ENCODE results near the gene ZSCAN30.
"Not testable (repeated sequence)": the region's sequence is repeated elsewhere in the genome, so short reads cannot be mapped to it uniquely, and the experiment has no call there.

Gene ZSCAN30

DNA sequence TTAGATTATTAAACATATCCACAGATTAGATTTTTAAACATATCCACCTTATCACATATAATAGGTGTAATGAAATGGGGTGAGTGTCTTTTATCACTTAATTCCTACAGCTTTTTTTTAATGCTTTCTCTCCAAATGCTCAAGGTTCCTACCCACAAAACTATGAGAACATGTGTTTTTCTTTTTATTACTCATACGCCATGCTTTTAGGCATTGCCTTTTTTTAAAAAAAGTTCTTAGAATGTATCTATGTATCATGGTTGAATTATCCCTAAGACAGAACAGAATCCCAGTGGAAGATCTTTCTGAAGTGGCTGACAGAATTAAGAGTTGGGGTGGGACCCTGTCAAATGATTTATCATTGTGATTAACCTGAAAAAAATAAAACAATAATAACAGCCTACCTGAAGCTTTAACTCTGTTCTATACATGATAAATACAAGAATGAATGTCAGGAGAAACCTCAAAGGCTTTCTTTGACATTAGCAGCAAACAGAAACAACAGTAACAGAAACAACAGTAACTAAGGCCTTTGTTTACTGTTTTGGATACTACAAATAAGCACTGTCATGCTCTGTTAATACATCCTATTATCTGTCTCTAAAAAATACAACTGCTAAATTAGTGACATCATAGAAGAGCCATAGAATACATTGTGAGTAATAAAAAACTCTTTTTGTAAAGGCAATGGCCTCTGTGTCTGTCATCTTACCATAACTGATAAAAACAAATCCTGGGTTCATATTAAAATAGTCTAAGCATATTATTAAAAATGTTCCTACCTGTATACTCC lies 53.3 kb downstream of the ZSCAN30 start:
- DNase-seq (ENCODE audit: low read depth, low spot score): no peak

DNA sequence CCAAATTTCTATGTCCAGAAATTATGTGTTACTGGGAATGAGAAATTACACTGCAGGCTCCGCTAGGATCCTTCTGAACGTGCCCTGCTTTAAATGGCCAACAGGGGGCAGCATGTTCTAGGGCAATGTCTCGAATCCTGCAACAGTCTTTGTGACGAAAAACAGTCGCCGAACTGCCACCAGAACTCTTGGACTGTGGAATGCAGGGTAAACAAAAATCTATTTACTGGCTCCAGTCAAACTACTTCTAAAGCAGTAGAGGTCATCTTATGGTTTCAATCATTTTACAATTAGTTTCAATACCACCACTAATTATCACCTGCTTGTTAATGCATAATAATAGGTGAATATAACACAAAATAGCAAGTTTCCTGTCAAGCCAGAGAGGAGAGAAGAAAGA lies 59.0 kb downstream of the ZSCAN30 start:
- DNase-seq (ENCODE audit: low read depth, low spot score): peak; percentile 62

DNA sequence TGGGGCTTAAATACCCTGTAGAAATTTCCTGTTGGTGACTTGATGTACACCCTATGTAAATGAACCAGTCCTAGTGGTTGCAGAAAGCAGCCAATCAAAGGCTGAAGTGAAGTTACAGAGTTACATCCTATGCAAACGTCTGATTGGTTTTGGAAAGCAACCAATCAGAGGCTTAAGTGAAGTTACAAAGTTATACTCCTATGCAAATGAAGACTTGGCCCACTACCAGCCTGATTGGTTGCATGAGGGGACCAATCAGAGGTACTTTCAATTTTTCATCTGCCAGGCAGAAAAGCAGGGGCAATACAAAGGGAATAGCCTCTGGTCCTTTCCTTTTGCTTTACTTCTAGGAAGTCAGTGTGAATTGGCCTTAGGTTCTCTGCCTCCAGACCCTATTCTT lies 62.8 kb downstream of the ZSCAN30 start:
- no peak for DNase-seq (ENCODE audit: low read depth, low spot score)

DNA sequence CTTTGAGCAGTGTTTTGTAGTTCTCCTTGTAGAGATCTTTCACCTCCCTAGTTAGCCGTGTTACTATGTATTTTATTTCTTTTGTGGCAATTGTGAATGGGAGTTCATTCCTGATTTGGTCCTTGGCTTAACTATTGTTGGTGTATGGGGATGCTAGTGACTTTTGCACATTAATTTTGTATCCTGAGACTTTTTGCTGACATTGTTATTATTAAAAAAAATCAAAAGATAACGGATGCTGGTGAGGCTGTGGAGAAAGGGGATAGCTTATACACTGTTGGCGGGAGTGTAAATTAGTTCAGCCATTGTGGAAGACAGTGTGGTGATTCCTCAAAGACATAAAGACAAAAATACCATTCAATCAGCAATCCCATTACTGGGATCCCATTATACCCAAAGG lies 66.2 kb downstream of the ZSCAN30 start:
- DNase-seq (ENCODE audit: low read depth, low spot score): no peak

DNA sequence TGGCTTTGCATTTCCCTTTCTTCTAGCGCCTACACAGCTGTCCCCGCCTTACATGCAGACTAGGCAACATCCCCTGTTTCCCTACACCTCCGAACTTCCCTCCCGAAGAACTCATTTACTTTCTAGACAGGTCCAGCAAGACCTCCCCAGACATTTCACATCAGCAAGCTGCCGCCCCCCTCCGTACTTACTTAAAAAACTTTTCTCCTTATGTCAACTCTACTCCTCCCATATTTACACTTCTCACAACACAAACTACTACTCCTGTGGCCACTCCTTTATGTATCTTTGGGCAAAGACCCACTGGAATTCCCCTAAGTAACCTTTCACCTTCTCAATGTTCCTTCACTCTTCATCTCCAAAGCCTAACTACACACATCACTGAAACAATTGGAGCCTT lies 69.6 kb downstream of the ZSCAN30 start:
- DNase-seq (ENCODE audit: low read depth, low spot score): no peak

DNA sequence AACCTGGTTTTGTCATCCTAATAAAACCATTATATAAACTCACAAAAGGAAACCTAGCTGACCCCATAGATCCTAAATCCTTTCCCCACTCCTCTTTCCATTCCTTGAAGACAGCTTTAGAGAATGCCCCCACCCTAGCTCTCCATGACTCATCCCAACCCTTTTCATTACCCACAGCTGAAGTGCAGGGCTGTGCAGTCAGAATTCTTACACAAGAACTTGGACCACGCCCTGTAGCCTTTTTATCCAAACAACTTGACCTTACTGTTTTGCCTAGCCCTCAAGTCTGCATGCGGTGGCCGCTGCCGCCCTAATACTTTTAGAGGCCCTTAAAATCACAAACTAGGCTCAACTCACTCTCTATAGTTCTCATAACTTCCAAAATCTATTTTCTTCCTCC lies 70.7 kb downstream of the ZSCAN30 start:
- DNase-seq (ENCODE audit: low read depth, low spot score): not testable (repeated sequence)

DNA sequence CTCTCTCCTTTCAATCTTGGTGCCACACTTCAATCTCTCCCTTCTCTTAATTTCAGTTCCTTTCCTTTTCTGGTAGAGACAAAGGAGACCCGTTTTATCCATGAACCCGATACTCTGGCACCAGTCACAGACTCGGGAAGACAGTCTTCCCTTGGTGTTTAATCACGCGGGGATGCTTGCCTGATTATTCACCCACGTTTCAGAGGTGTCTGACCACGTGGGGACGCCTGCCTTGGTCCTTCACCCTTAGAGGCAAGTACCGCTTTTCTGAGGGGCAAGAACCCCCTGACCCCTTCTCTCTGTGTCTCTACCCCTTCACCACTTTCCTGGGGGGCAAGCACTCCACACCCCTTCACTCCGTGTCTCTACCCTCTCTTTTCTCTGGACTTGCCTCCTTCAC lies 73.4 kb downstream of the ZSCAN30 start:
- not testable (repeated sequence) for DNase-seq (ENCODE audit: low read depth, low spot score)

DNA sequence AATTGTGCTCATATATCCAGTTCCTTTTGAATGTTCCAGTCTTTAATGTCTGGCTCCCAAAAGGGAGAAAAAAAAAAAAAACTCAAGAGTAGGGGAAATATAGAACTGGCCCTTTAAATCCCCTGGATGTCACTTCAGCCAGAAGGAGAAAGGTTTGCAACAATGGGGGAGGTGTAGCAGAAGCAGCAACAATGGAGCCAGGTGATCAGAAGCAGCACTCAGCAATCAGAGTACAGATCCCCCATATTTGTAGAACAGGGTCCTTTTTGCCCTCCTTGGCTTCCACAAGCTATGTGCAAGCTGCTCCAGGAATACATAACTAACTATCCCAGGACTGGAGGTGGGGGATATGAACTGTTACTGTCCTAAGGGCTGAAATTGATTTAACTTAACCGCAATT lies 75.0 kb downstream of the ZSCAN30 start:
- no peak for DNase-seq (ENCODE audit: low read depth, low spot score)

DNA sequence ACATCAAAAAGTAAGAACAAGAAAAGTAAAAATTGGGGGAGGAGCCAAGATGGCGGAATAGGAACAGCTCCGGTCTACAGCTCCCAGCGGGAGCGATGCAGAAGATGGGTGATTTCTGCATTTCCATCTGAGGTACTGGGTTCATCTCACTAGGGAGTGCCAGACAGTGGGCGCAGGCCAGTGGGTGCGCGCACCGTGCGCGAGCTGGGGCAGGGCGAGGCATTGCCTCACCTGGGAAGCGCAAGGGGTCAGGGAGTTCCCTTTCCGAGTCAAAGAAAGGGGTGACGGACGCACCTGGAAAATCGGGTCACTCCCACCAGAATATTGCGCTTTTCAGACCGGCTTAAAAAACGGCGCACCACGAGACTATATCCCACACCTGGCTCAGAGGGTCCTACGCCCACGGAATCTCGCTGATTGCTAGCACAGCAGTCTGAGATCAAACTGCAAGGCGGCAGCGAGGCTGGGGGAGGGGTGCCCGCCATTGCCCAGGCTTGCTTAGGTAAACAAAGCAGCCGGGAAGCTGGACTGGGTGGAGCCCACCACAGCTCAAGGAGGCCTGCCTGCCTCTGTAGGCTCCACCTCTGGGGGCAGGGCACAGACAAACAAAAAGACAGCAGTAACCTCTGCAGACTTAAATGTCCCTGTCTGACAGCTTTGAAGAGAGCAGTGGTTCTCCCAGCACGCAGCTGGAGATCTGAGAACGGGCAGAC lies 84.1 kb downstream of the ZSCAN30 start:
- not testable (repeated sequence) for DNase-seq (ENCODE audit: low read depth, low spot score)

DNA sequence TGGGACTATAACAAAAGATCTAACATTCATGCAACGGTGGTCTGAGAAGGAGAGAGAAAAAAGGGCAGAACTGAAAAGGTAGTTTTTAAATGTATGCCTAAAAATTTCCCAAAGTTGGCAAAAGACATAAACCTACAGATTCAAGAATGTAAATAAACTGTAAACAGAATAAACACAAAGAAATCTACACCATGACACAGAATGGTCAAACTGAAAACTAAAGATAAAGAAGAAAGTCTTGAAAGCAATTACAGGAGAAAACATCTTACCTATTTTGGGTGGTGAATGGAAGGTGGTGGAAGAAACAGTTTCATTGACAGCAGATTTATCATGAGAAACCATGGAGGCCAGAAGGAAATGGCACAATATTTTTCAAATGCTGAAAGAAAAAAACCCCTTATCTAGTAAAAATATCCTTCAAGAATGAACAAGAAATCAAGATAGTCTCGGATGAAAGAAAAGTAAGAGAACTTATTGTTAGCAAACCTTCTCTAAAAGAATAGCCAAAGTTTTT lies 84.8 kb downstream of the ZSCAN30 start:
- DNase-seq (ENCODE audit: low read depth, low spot score): no peak

DNA sequence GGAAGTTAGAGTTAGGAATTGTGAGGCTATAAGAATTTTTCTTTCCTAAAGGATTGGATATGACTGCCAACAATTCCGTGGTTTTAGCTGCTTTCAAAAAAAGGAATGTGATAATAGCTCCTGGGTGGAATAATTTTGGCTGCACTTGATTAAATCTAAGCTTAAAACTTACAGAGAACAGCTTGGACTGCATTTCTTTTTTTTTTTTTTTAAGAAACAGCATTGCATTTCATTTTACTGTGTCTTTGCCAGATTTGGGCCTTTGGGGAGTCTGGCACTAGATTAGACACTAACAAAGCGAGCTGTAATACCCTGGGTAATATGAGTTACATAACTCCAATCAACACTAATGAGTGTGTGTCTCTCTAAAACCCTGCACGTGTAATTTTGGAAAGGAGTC lies 87.0 kb downstream of the ZSCAN30 start:
- no peak for DNase-seq (ENCODE audit: low read depth, low spot score)

DNA sequence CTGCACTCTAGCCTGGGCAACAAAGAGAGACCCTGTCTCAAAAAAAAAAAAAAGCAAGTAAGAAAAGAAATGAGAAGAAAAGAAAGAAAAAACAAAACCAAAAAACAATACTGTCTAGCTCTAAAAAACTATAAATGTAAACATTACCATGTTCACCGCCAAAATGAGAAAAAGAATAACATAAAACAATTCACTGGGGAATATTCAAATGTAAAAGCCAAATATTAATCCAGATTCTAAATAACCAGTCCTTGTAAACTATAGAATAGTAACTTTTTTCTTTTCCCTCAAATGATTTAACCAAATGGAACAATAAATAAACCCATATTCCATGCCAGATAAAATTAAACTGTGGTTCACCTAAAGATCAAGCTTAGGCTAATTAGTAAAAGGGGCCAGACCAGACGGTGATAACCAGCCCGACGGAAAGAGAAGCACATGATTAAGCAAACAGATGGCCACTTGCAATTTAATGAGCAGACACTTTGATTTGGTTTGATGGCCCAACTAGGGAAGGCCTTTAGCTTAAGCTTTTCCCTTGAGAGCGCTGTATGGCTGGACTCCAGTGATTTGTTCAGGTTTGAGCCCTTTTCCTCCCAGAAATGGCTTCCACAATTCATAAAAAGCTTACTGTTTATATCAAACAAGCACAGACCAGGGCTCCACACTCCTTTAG lies 88.6 kb downstream of the ZSCAN30 start:
- no peak for DNase-seq (ENCODE audit: low read depth, low spot score)
